K562 (cell line): Measurements from ENCODE around the gene TIMM22.

ENCODE experiments used
- CTCF ChIP-seq, 3 experiments: IDR thresholded peaks in 2 of 3; conservative IDR thresholded peaks in 1 of 3; 2 replicates each; pipeline ENCODE4 v1.5.1; 2011 to 2012; ENCODE audit warnings: low read length in 3 of 3, mild to moderate bottlenecking in 3 of 3, control low read depth in 2 of 3, improper control_type of control experiment in 1 of 3, inconsistent platforms in 1 of 3, low read depth in 1 of 3, mixed read lengths in 1 of 3, moderate library complexity in 1 of 3; ENCODE audit not compliant: insufficient read depth in 2 of 3
- GABPB1 ChIP-seq: sonication (generic); formaldehyde crosslinking; IDR thresholded peaks from 2 replicates; pipeline ENCODE4 v1.8.0; 2022; ENCODE audit warnings: mild to moderate bottlenecking, missing genetic modification reagents
- HDAC1 ChIP-seq, 2 experiments: fragments of 450-650 bp; IDR thresholded peaks; 2 replicates each; pipeline ENCODE4 v1.6.1; 2016 to 2017; ENCODE audit warnings: inconsistent platforms in 1 of 2, mild to moderate bottlenecking in 1 of 2, moderate library complexity in 1 of 2
- JUN ChIP-seq, 2 experiments: sonication (generic) in 1 of 2; formaldehyde crosslinking in 1 of 2; IDR thresholded peaks; 2 replicates each; pipeline versions ENCODE4 v1.6.1 to v1.8.0; 2012 to 2022; ENCODE audit warnings: borderline replicate concordance in 2 of 2, mild to moderate bottlenecking in 2 of 2, improper control_type of control experiment in 1 of 2, low read depth in 1 of 2, low read length in 1 of 2, missing genetic modification reagents in 1 of 2
- JUND ChIP-seq, 2 experiments: IDR thresholded peaks; 2 replicates in 1 of 2; 3 replicates in 1 of 2; pipeline ENCODE4 v1.6.1; 2011; ENCODE audit warnings: borderline replicate concordance in 2 of 2, low read depth in 2 of 2, low read length in 2 of 2, improper control_type of control experiment in 1 of 2, missing biosample characterization in 1 of 2, missing genetic modification characterization in 1 of 2, missing genetic modification reagents in 1 of 2
- LEF1 ChIP-seq: fragments of 450-650 bp; IDR thresholded peaks from 2 replicates; pipeline ENCODE4 v1.6.1; 2016; ENCODE audit warnings: mild to moderate bottlenecking
- PBX2 ChIP-seq, 2 experiments: IDR thresholded peaks in 1 of 2; conservative IDR thresholded peaks in 1 of 2; 2 replicates each; pipeline ENCODE4 v1.6.1; 2016; ENCODE audit warnings: low read depth in 2 of 2, mild to moderate bottlenecking in 1 of 2, missing compliant biosample characterization in 1 of 2, missing genetic modification characterization in 1 of 2, moderate library complexity in 1 of 2
- REST ChIP-seq, 2 experiments: fragments of 450-650 bp; formaldehyde crosslinking in 1 of 2; IDR thresholded peaks; 2 replicates each; pipeline versions ENCODE4 v1.4.0 to v1.6.1; 2014 to 2020; ENCODE audit warnings: mild to moderate bottlenecking in 2 of 2, borderline replicate concordance in 1 of 2, low read depth in 1 of 2
- USF2 ChIP-seq: sonication (generic); formaldehyde crosslinking; IDR thresholded peaks from 2 replicates; pipeline ENCODE4 v1.5.0; 2020; ENCODE audit warnings: missing genetic modification reagents
- ZNF384 ChIP-seq: IDR thresholded peaks from 2 replicates; pipeline ENCODE4 v1.6.1; 2012; ENCODE audit warnings: low read depth, low read length, improper control_type of control experiment
- ZNF512 ChIP-seq: IDR thresholded peaks from 2 replicates; pipeline ENCODE4 v1.6.1; 2016; ENCODE audit warnings: missing genetic modification characterization, missing compliant biosample characterization

- no peak for TF ChIP-seq HDAC1 (IDR thresholded peaks at IDR 0.05)
- TF ChIP-seq CTCF (IDR thresholded peaks at IDR 0.05 in 2 of 3, conservative IDR thresholded peaks at IDR 0.05 in 1 of 3; ENCODE audit: insufficient read depth in 2 of 3, low read depth in 1 of 3, low read length in 3 of 3): no peak
- no peak for TF ChIP-seq REST (IDR thresholded peaks at IDR 0.05; ENCODE audit: borderline replicate concordance)
- TF ChIP-seq REST (CRISPR knock-in tag; IDR thresholded peaks at IDR 0.05; ENCODE audit: low read depth): no peak
- no peak for TF ChIP-seq GABPB1 (CRISPR knock-in tag)
- no peak for TF ChIP-seq JUN (IDR thresholded peaks at IDR 0.05; ENCODE audit: borderline replicate concordance, low read depth, low read length)
- no peak for TF ChIP-seq JUN (CRISPR knock-in tag; IDR thresholded peaks at IDR 0.05; ENCODE audit: borderline replicate concordance)
- TF ChIP-seq ZNF512 (tag): no peak
- TF ChIP-seq PBX2 (CRISPR knock-in tag; IDR thresholded peaks at IDR 0.05; ENCODE audit: low read depth): no peak
- TF ChIP-seq PBX2 (tag; conservative IDR thresholded peaks at IDR 0.05; ENCODE audit: low read depth): no peak
- TF ChIP-seq LEF1: no peak
- no peak for TF ChIP-seq JUND (IDR thresholded peaks at IDR 0.05; ENCODE audit: borderline replicate concordance, low read depth, low read length)
- TF ChIP-seq JUND (tag; IDR thresholded peaks at IDR 0.05; ENCODE audit: borderline replicate concordance, low read depth, low read length): no peak
- no peak for TF ChIP-seq ZNF384
- no peak for TF ChIP-seq USF2 (CRISPR knock-in tag)
These were observed 43.3 kb downstream of the TIMM22 start for GRCh38 chr17:1040216-1040600.
